GM12891 (cell line): ENCODE results near the gene ATAD5.

Source experiments
- DNase-seq: peaks from one replicate; pipeline ENCODE4 v3.0.0; 2011; ENCODE audit warnings: low spot score; ENCODE audit not compliant: insufficient read length
- FAIRE-seq: peaks from 2 replicates; lab custom pipeline; 2011; peaks lifted over from hg19 to GRCh38; lab: Jason Lieb, UNC
- PAX5 ChIP-seq: IDR thresholded peaks from 2 replicates; pipeline ENCODE4 v1.6.1; 2011; ENCODE audit warnings: low read length, moderate library complexity, mild to moderate bottlenecking; ENCODE audit not compliant: insufficient read depth, severe bottlenecking
- POLR2A ChIP-seq: IDR thresholded peaks from 2 replicates; pipeline ENCODE4 v1.6.1; 2011; ENCODE audit warnings: low read depth, low read length, control low read depth
- POLR2AphosphoS5 ChIP-seq: IDR thresholded peaks from 2 replicates; pipeline ENCODE4 v1.6.1; 2011; ENCODE audit warnings: low read depth, low read length, control low read depth
- POU2F2 ChIP-seq: IDR thresholded peaks from 2 replicates; pipeline ENCODE4 v1.6.1; 2011; ENCODE audit warnings: low read depth, mild to moderate bottlenecking, control low read depth, low read length, moderate library complexity
- SPI1 ChIP-seq: IDR thresholded peaks from 2 replicates; pipeline ENCODE4 v1.6.1; 2011; ENCODE audit warnings: low read depth, low read length, control low read depth
- TAF1 ChIP-seq: IDR thresholded peaks from 2 replicates; pipeline ENCODE4 v1.6.1; 2011; ENCODE audit warnings: low read depth, low read length, control low read depth

The ATAD5 gene

DNA sequence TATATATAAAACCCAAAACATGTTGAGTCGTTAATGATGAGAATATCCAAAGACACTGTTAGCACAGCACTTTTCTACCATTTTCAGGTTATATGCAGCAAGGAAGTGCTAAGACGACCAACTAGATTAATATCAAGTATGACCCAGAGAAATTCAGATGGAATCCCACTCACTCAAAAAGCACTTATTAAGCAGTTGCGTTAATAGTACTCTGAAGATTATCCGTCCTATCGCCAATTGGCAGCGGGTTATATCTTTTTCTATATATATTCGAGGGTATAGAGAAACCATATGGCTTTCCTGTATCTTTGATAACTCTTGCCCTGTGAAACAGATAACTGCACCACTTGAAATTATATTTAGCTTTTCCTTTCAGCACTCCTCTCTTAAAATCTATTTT is 8.3 kb upstream of the ATAD5 start:
- FAIRE-seq (no peak), DNase-seq (no peak)
- TF ChIP-seq POLR2A (no peak), PAX5 (no peak), POLR2AphosphoS5 (no peak), TAF1 (no peak), POU2F2 (no peak), SPI1 (no peak)

DNA sequence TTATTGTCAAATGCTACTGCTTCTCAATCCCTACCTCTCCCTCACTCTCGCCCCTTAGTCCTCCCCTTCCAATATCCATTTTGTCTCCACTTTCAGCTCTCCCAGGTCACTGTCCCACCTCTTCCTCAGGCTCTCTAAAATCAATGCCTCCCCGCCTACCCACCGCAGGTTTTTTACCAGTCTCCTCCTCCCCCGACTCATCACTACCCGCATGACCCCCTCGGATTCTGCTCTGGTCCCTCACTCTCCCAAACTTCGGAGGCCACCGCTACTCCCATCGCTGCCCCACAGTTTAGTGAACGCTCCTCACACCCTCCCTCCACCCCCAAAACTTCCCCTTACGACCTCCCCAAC is 7.8 kb upstream of the ATAD5 start:
- no peak for DNase-seq
- FAIRE-seq: peak; percentile 23
- no peak for TF ChIP-seq POU2F2
- TF ChIP-seq PAX5: no peak
- no peak for TF ChIP-seq TAF1
- no peak for TF ChIP-seq POLR2AphosphoS5
- no peak for TF ChIP-seq POLR2A
- no peak for TF ChIP-seq SPI1

DNA sequence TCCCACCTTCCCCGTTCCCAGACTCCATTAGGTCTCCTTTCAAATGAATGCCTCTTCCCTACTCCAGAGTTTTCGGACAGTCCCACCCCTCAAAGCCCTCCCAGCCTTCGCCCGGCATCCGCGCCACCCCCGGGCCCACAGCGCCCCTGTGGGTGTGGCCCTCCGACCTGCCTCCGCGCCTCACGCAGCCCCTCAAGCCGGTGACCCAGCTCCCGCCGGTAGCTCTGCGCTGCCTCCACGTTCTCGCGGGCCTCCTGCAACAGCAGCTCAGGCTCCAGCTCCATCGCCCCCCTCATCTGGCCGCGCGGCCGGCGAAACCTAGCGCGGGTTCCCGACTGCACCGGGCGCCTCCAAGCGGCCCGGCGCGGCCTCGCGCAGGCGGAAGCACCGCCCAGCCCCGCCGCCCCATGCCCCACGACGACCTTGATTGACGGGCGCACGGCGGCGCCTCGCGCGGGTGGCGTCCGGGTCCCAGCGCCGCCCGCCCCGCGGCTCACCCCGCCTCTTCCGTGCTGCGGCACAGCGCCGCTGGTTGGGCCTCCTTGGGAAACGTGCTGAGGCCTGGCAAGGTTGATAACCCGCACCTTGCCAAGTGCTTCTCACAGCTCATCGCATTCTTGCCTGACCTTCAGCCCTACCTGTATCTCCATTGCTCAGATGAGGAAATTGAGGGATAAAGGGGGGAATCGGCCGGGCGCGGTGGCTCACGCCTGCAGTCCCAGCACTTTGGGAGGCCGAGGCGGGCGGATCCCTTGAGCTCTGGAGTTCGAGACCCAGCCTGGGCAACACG is 7.2 kb upstream of the ATAD5 start, which contains the start of gene CRLF3:
TSS of gene CRLF3 (minus strand) at position 337 of the 790 bp plus-strand sequence. CDS start at position 296, 41 bp downstream.
- peak; percentile 49 for TF ChIP-seq TAF1
- 0 out of 2 replicates have a peak, but pooled peaks have one; percentile 15 for TF ChIP-seq SPI1
- no peak for TF ChIP-seq POLR2AphosphoS5
- peak; percentile 78 for TF ChIP-seq POLR2A
- TF ChIP-seq PAX5: peak; percentile 35
- TF ChIP-seq POU2F2: no peak; the same call in 1 of the 2 replicates
- DNase-seq (peak; percentile 92), FAIRE-seq (peak; percentile 99)

DNA sequence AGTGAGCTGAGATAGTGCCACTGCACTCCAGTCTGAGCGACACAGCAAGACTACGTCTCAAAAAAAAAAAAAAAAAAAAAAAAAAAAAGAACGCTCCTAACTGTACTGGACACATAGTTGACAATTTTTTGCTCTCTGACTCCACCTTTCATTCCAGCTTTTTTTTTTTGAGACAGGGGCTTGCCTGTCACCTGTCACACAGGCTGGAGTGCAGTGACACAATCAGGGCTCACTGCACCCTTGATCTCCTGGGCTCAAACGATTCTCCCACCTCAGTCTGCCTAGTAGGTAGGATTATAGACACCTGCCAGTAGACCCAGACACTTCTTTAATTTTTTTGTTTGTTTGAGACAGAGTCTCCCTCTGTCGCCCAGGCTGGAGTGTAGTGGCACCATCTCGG is 4.7 kb upstream of the ATAD5 start:
- no peak for FAIRE-seq
- DNase-seq: no peak
- no peak for TF ChIP-seq SPI1
- no peak for TF ChIP-seq POU2F2
- TF ChIP-seq POLR2A: no peak
- TF ChIP-seq POLR2AphosphoS5: no peak
- no peak for TF ChIP-seq PAX5
- TF ChIP-seq TAF1: no peak

DNA sequence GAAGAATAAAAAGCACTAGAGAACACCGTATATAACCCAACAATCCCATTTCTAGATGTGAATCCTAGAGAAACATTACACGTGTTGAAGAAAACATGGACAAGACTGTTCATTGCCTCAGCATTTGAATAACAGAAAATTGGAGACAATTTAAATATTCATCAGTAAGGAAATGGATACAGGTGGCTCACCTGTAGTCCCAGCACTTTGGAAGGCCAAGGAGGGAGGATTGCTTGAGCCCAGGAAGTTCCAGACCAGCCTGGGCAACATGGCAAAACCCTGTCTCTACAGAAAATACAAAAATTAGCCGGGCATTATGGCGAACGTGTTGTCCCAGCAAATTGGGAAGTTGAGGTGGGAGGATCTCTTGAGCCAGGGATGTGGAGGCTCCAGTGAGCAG is 2.7 kb upstream of the ATAD5 start:
- FAIRE-seq: no peak
- TF ChIP-seq TAF1 (no peak), SPI1 (no peak)
- no peak for DNase-seq

DNA sequence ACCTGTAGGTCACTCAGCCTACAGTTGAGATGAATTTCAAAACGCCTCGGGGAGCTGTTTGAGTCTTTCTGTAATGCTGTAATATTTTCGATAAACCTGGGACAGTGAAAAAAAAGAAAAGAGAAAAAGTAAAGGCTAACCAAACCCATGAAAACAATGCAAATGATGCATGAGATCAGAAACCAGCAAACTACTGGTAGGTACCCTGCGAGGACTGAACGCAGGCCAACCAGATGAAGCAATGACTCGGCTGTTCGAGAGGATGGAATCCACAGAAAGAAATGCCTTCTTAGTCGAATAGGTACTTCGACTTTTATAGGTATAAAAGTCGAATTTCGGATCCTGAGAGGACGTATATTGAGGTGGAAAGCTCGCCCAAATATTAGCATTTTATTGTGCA is 509 bp upstream of the ATAD5 start:
- FAIRE-seq (no peak), DNase-seq (no peak)
- TF ChIP-seq POLR2A (no peak), POLR2AphosphoS5 (no peak), TAF1 (no peak), POU2F2 (no peak), SPI1 (no peak), PAX5 (no peak)

DNA sequence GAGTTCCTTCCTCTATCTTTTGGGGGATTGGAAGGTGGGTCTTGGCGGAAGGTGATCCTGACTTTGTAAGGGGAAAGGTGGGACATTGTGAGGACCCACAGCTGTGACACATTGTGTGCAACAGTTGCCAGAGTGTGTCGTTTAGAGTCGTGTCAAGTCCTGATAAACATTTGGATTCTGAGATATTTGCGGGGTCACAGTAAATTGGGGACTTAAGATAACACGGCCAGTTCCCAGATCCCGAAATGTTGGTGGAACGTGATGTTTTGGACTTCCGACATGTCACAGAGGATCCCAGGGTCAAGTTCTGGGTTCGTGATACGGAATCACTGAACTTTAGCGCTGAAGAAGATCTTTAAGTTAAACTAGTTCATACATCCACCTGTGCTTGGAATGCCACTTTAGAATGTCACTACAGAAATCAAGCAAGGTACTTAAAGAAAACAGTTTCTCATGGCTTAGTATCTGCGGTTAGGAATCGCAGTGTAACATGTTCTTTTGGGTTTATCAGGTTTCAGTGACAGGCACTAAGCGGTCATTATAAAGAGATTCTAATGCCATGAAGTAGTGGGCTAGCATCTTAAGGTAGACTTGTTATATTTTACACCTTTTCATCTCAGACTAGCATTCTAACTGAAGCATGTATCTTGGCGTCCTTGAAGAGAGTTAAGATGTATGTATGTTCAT is 815 bp downstream of the ATAD5 start:
- TF ChIP-seq POLR2AphosphoS5: no peak
- no peak for TF ChIP-seq SPI1
- no peak for TF ChIP-seq PAX5
- no peak for TF ChIP-seq POU2F2
- TF ChIP-seq POLR2A: no peak
- TF ChIP-seq TAF1: no peak
- FAIRE-seq (peak; percentile 58), DNase-seq (no peak)

DNA sequence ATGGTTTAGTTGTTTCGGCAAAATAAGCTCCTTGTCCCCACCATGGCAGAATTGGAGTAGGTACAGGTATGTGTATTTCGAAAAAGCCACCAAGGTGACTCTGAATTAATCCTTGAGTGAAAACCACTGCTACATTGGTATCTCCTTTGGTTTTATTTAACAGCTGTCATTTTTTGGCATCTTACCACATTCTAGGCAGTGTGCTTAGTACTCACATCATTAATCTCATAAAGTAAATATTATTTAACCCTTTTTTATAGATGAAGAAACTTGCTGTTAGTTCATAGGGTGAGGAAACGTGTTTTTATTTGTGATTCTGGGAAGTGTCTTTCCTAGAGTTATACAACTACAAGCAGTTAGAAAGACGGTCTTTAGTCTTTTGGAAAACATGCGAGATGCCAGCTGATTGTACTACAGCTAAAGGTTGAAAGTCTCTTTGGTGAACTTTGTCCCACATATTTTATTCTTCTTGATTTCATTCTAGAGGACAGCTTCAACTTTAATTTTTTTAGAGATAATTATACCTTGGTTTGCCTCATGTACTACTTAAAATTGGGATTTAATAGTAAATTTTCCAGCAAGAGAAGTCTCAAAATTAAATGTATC is 6.5 kb downstream of the ATAD5 start:
- FAIRE-seq: no peak
- DNase-seq: no peak
- TF ChIP-seq SPI1: no peak
- no peak for TF ChIP-seq TAF1
- no peak for TF ChIP-seq PAX5
- TF ChIP-seq POLR2A: no peak
- no peak for TF ChIP-seq POU2F2

DNA sequence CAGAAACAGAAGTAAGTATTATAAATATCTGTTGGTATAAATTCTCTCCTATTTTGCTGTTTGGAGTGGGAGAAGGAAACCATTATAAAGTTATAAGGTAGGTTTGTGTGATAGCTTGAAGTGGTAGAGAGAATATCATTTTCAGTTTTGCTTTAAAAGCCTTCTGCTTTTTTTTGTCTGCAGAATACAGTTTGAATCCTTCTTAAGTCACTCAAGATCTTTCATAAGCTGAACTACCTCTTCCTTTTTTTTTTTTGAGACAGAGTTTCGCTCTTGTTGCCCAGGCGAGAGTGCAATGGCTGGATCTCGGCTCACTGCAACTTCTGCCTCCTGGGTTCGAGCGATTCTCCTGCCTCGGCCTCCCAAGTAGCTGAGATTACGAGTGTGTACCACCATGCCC is 9.0 kb downstream of the ATAD5 start:
- TF ChIP-seq POLR2AphosphoS5 (no peak), PAX5 (no peak), POLR2A (no peak)
- FAIRE-seq (no peak), DNase-seq (no peak)

DNA sequence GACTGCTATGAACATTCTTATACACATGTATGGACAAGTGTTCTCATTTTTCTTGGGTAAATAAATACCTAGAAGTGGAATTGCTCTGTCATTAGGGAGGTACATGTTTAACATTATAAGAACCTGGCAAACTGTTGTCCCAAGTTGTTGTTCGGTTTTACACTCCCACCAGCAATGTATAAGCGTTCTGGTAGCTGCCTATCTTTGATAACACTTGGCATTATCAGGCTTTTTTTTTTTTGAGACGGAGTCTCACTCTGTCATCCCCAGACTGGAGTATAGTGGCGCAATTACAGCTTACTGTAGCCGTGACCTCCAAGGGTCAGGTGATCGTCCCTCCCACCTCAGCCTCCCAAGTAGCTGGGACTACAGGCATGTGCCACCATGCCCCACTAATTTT is 16.3 kb downstream of the ATAD5 start:
- DNase-seq: no peak
- FAIRE-seq: no peak
- TF ChIP-seq POU2F2 (no peak), SPI1 (no peak), POLR2AphosphoS5 (no peak), POLR2A (no peak), PAX5 (no peak), TAF1 (no peak)
